Tibial nerve (tissue), 4 donors: Measurements from ENCODE around the gene WNT2. TPM values are rescaled to one million over a fixed set of nuclear protein-coding genes. Genes with fewer than 3 reads are reported as not detected.

Experiments
- DNase-seq, 2 donors: peaks; one replicate each; pipeline ENCODE4 v3.0.0-alpha.2; 2019; ENCODE audit warnings: low spot score in 2 of 2
- H3K27ac ChIP-seq, 4 donors: fragments of 200-600 bp; sonication (generic) in 3 of 4; one replicate each; pipeline ENCODE4 v1.5.1; 2017 to 2019; ENCODE audit warnings: mild to moderate bottlenecking in 1 of 4
- H3K27me3 ChIP-seq, 2 donors: fragments of 200-600 bp; sonication (generic) in 1 of 2; one replicate each; pipeline versions ENCODE4 v1.5.1 to v1.6.0; 2017 to 2019
- H3K36me3 ChIP-seq, 3 donors: fragments of 200-600 bp; sonication (generic); one replicate each; pipeline ENCODE4 v1.5.1; 2018 to 2019
- H3K4me1 ChIP-seq, 4 donors: fragments of 200-600 bp; sonication (generic) in 3 of 4; one replicate each; pipeline ENCODE4 v1.5.1; 2017 to 2019
- H3K4me3 ChIP-seq, 4 donors: fragments of 200-600 bp; sonication (generic) in 3 of 4; one replicate each; pipeline ENCODE4 v1.5.1; 2017 to 2019; ENCODE audit warnings: mild to moderate bottlenecking in 1 of 4, moderate library complexity in 1 of 4
- H3K9me3 ChIP-seq, 4 donors: fragments of 200-600 bp; sonication (generic) in 3 of 4; one replicate each; pipeline ENCODE4 v1.5.1; 2017 to 2019
- EP300 ChIP-seq, 2 donors: sonication (generic); formaldehyde crosslinking; IDR thresholded peaks; one replicate each; pipeline ENCODE4 v1.6.1; 2017; ENCODE audit warnings: antibody characterized with exemption in 2 of 2, mild to moderate bottlenecking in 1 of 2
- POLR2A ChIP-seq, 2 donors: fragments of 450-650 bp; IDR thresholded peaks; one replicate each; pipeline ENCODE4 v1.6.1; 2017; ENCODE audit warnings: antibody characterized with exemption in 2 of 2, mild to moderate bottlenecking in 2 of 2, moderate library complexity in 2 of 2
- WGBS, 2 donors: methylation state at CpG; one replicate each; pipeline ENCODE4 v1.1.5; 2018; 5-methylcytosine and 5-hydroxymethylcytosine counted together
- total RNA-seq, 4 donors: library from RNA; depleted of rRNA; stranded (reverse); fragments of >200 nt; gene quantifications; one replicate each; pipeline ENCODE4 v1.1.0, GENCODE V29; 2016
- TF ChIP-seq, protein P1 (sequence below), 5 experiments: fragments of 200-600 bp in 3 of 5; fragments of 450-650 bp in 2 of 5; sonication (generic) in 3 of 5; IDR thresholded peaks; one replicate each; pipeline ENCODE4 v1.5.1; 2016 to 2019; ENCODE audit warnings: antibody characterized with exemption in 5 of 5, mild to moderate bottlenecking in 3 of 5, moderate library complexity in 2 of 5

Gene WNT2
- total RNA-seq, 4 donors from 2014 or later, result 0.59 to 1.7 TPM; not detected in 2

DNA sequence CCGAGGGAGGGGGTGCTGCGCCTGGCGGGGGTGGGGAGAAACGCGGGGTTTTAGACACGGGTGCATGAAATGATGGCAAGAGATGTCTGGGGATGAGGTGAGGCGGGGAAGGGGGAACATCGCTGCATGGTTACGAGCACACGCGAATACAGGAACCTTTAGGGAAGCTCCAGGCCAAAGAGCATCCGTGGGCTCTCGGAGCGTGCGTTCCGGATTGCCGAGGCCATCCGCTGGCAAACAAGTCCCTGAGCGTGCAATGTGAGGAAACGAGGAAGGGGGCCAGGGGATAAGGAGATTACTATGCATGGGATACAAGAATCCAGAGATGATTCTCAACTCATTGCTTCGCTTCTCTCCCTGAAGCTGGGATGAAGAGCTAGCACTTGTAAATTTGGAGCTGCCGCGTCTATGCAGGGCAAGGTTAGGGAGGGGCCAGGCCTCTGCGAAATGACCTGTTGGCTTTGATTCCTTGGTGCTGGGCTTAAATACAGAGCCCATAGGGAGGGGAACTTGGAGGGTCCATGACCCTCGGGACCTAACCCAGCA is 520 bp upstream of the WNT2 start:
- peaks cover 0 to 47% of the 10 kb centered on the region in 2 donors for H3K27me3 ChIP-seq
- H3K36me3 ChIP-seq, result no peaks in the 10 kb centered on the region
- no peak overlapping the region for H3K27ac ChIP-seq

DNA sequence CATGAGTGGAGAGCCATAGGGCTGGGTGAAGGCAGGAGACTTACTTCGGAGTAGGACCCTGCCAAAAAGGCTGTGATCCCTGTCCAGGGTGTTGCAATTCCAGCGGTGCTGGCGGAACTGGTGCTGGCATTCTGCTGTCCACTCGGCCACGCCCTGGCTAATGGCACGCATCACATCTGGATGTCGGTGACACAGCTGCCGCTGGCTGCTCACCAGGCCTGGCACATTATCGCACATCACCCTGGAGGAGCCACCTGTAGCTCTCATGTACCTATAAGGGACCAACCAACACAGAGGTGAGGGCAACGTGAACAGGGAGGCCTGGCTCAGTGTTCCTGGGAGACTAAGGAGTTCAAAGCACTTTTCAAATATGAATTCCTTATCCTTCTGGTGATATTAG is 2.3 kb downstream of the WNT2 start:
- Histone ChIP-seq H3K36me3 (no peaks in the 10 kb centered on the region), H3K4me1 (peaks cover 0 to 29% (median 14%) of the 10 kb centered on the region in 4 donors), H3K4me3 (no peak overlapping the region), H3K27me3 (peaks cover 0 to 47% of the 10 kb centered on the region in 2 donors), H3K9me3 (no peaks in the 10 kb centered on the region), H3K27ac (no peak overlapping the region)
- DNase-seq, result no peak
- WGBS, 2 donors, result 87 to 89% methylated on average over 10 of the region's 10 CpGs
- TF ChIP-seq EP300 (IDR thresholded peaks at IDR 0.05), result no peak
- no peak for TF ChIP-seq POLR2A (IDR thresholded peaks at IDR 0.05)

More for the DNA sequence above, 520 bp upstream of the WNT2 start:
- Histone ChIP-seq H3K9me3 (no peaks in the 10 kb centered on the region), H3K4me3 (peak overlapping the region; percentile 19 to 50 (median 32)), H3K4me1 (peaks cover 0 to 29% (median 14%) of the 10 kb centered on the region in 4 donors)
- no peak for DNase-seq
- 0 to 2% methylated on average over 25 of the region's 25 CpGs for WGBS, 2 donors
- no peak for TF ChIP-seq POLR2A (IDR thresholded peaks at IDR 0.05)
- TF ChIP-seq, protein P1, sequence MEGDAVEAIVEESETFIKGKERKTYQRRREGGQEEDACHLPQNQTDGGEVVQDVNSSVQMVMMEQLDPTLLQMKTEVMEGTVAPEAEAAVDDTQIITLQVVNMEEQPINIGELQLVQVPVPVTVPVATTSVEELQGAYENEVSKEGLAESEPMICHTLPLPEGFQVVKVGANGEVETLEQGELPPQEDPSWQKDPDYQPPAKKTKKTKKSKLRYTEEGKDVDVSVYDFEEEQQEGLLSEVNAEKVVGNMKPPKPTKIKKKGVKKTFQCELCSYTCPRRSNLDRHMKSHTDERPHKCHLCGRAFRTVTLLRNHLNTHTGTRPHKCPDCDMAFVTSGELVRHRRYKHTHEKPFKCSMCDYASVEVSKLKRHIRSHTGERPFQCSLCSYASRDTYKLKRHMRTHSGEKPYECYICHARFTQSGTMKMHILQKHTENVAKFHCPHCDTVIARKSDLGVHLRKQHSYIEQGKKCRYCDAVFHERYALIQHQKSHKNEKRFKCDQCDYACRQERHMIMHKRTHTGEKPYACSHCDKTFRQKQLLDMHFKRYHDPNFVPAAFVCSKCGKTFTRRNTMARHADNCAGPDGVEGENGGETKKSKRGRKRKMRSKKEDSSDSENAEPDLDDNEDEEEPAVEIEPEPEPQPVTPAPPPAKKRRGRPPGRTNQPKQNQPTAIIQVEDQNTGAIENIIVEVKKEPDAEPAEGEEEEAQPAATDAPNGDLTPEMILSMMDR (IDR thresholded peaks at IDR 0.05), result no peak
- no peak for TF ChIP-seq EP300 (IDR thresholded peaks at IDR 0.05)

- no peak overlapping the region for H3K4me3 ChIP-seq
- 62 to 90% methylated on average over 3 of the region's 3 CpGs for WGBS, 2 donors
- no peaks in the 10 kb centered on the region for H3K9me3 ChIP-seq
- TF ChIP-seq POLR2A (IDR thresholded peaks at IDR 0.05) (no peak), EP300 (IDR thresholded peaks at IDR 0.05) (no peak)
- TF ChIP-seq, protein P1 (IDR thresholded peaks at IDR 0.05), result no peak
- H3K36me3 ChIP-seq, result no peaks in the 10 kb centered on the region
- H3K27me3 ChIP-seq, result peaks cover 0 to 39% of the 10 kb centered on the region in 2 donors
- H3K4me1 ChIP-seq, result peaks cover 0 to 22% (median 14%) of the 10 kb centered on the region in 4 donors
- no peak for DNase-seq
- no peak overlapping the region for H3K27ac ChIP-seq
Observed at GRCh38 chr7:117319181-117319580, 3.7 kb downstream of the WNT2 start.

DNA sequence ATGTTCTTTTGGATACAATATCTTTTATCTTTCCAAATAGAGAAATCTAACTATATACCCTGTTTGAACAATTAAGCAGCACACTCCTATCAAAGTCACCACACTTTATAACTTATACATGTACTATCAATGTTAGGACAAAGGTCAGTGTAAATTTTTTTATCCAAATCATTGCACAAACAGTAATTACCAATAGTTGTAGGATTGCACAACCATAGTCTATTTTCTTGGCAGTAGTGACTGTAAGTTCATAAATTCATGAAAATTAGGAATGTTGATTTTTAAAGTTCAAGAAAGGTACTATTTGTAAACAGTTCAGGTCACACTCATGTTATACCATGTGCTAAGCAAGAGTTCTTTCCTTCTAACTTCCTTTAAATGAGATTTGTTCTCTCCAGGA is 9.3 kb downstream of the WNT2 start:
- Histone ChIP-seq H3K9me3 (no peaks in the 10 kb centered on the region), H3K4me1 (no peaks in the 10 kb centered on the region), H3K36me3 (no peaks in the 10 kb centered on the region), H3K4me3 (no peak overlapping the region), H3K27ac (no peak overlapping the region), H3K27me3 (no peaks in the 10 kb centered on the region)
- DNase-seq, result no peak
- no peak for TF ChIP-seq POLR2A (IDR thresholded peaks at IDR 0.05)
- TF ChIP-seq EP300 (IDR thresholded peaks at IDR 0.05), result no peak
- TF ChIP-seq, protein P1 (IDR thresholded peaks at IDR 0.05), result no peak

- WGBS, 2 donors, result 63 to 65% methylated on average over 5 of the region's 5 CpGs
- no peaks in the 10 kb centered on the region for H3K27me3 ChIP-seq
- TF ChIP-seq EP300 (IDR thresholded peaks at IDR 0.05) (no peak), POLR2A (IDR thresholded peaks at IDR 0.05) (no peak)
- TF ChIP-seq, protein P1 (IDR thresholded peaks at IDR 0.05), result no peak
- no peaks in the 10 kb centered on the region for H3K4me1 ChIP-seq
- no peak overlapping the region for H3K4me3 ChIP-seq
- H3K9me3 ChIP-seq, result no peaks in the 10 kb centered on the region
- no peak for DNase-seq
- H3K27ac ChIP-seq, result no peak overlapping the region
- no peaks in the 10 kb centered on the region for H3K36me3 ChIP-seq
Observed at GRCh38 chr7:117312593-117313580, 10.0 kb downstream of the WNT2 start.
